GM21515 (cell line): Measurements from ENCODE around the gene KIF2A.
"Not testable (repeated sequence)": the region's sequence is repeated elsewhere in the genome, so short reads cannot be mapped to it uniquely, and the experiment has no call there.

Experiments
- ATAC-seq: cut with Tn5 transposase; IDR thresholded peaks from one replicate; pipeline ENCODE4 v1.9.1; 2021; ENCODE audit not compliant: unreplicated experiment

Gene KIF2A

DNA sequence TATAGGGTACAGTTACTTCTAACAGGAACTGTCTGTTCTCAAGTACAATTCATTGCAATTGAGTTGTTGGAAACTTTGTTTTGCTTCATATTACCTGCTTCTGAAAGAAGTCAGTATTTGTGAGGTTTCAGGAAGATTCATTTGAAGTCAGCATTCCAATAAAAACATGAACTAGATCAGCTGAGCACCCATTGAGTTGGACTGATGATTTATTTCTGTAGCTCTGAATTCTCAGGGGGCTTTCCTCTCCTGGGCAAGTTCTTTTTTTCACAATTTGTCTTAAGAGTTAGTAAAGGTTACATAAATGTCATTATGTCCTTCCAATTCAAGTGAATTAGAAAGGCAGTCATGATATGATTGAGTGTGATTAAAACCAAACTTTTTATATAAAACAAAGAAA, 16.2 kb upstream of the KIF2A start:
- no peak for ATAC-seq

- not testable (repeated sequence) for ATAC-seq
These were observed 14.2 kb upstream of the KIF2A start for GRCh38 chr5:62291829-62292228.

DNA sequence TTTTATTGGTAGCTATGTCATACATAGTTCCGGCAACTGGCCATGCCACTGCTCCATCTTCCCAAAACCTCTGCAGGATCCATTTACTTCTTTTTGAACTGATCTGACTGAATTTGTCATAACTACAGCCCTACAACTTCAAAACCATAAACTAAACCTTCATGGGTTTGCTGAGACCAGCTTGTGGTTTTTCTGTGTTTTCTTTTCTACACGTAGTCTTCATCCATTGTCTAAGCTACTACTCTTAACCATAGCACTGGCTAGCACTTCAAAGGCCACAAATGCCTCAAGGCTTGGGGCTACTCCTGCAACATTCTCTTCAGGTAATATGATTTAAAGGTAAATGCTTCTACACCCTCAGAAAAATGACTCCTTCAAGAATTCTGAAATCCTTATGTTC, 9.0 kb upstream of the KIF2A start:
- ATAC-seq: no peak

DNA sequence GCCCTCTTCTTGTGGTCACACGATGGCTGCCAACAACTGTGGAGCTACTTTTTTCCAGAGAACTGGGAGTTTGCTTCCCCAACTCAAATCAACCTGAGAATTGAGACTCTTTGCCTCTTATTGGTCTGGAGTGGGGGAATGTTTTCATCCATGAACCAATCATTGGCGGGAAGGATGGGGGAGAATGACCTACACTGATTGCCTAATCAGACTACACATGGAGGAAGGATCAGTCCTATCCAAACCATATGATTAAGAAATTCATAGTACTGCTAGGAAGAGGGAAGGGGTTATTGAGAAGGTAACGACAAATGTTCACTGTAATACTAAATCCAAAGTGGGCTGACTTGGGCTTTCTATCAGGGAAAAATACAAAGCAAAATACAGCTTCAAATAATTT, 7.9 kb upstream of the KIF2A start:
- no peak for ATAC-seq

DNA sequence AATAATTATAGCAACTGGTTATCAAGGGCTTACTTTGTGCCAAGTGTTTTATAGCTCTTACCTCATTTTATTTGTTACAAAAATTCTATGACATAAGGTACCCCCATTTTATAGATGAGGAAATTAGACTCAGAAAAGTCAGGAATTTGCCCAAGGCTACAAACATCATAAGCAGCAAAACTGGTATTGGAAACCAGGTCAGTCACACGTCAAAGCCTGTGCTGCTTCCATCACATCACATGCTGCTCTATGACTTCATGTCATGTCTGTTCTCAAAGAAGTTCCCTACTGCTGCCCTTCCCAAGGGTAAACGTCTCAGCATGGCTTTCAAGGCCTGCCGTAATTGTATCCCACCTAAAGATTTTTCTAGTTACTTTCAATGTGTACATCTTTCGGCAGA, 6.9 kb upstream of the KIF2A start:
- no peak for ATAC-seq

DNA sequence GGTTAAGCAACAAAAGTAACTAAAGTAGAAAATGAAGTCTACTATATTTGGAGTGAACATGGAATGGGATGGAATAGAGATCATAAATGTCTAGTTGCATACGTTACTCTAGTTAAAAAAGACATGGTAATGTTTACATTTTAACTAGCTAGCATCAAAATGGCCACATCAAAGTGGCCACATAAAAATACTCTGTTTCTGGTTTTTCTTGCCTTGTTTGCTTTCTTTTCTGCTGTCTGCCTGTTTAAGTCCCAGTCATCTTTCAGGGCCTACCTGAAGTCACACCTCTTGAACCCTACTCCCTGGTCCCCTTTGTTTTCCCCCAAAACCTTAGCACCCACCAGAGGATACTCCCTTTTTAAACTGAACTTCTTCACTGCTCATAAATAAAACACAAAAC, 6.4 kb upstream of the KIF2A start:
- ATAC-seq: no peak

DNA sequence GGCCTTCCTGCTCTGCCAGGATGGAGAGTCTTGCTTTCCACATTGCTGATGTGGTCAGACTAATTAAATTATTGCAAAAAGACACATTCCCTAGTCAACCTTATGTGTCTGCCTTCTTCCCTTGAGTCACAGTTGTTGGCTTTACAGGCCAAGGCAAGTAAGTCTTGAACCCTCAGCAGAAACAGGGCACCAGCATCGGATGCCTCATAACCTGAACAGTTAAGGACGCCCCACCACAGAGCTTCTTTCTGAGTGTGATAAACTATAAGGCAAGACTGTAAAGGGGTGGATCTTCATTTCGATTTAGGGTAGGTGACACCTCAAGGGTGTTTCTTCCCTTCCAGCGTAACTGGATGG, 670 bp upstream of the KIF2A start:
- no peak for ATAC-seq

DNA sequence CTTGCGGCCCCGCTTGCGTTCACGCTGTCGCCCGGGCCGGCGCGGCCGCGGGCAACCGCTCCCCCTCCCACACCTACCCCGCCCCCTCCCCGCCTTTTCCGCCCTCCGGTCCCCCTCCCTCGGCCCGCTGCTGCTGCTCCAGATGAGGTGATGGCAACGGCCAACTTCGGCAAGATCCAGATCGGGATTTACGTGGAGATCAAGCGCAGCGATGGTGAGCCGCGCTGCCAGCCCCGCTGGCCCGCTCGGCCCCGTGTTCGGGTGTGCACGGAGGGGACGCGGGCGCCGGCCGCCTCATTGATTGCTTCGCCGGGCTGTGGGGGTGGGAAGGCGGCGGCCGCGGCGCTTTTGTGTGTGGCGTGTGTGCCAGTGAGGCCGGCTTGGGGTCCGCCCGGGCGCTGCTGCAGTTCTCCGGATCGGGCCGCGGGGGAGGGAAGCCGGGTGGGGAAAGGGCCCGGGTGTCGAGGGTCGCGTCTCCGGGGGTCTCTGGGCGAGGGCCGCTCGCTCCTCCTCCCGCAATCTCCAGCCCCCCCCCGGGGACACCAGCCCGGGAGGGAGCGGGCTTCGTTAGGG, 403 bp downstream of the KIF2A start:
- ATAC-seq: peak; percentile 44

DNA sequence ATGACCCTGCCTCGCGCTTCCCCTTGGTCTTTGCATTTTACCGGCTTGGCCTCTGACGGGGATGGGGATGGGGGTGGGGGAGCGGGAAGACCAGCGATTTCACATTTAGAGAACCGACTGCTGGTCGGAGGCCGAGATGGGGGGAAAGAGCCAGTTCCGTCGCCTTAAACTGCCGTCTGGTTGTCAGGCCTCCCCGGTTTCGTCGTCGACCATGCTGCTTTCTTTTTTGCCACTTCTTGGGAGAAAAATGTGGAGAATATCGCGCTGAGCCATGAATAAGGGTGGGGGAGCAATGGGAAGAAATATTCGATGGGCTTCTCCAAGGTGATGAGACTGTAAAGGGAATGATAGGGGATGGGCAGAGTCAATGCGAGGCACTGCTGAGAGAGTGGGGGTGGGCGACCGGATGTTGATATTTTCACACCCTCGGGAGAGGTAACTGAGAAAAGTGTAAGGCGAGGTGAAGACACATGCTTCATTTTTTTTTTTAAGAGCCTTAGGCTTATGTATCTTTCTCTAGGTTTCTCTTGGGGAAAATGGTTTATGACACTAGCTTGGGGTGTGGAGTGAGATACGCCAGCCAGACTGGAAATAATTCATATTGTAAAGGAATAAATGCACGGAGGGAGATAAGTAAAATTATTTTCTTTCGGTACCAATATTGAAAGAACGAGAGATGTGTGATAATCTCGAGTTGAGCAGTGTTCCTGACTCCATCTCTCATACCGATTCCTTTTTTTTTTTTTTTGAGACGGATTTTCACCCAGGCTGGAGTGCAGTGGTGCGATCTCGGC, 1.1 kb downstream of the KIF2A start:
- peak; percentile 28 for ATAC-seq

GRCh38 chr5:62308439-62308838, 2.4 kb downstream of the KIF2A start:
- no peak for ATAC-seq

GRCh38 chr5:62309107-62309506, 3.1 kb downstream of the KIF2A start:
- no peak for ATAC-seq

- ATAC-seq: no peak
These were observed 4.6 kb downstream of the KIF2A start for GRCh38 chr5:62310426-62311143.

GRCh38 chr5:62312036-62312435, 6.0 kb downstream of the KIF2A start:
- ATAC-seq: no peak

DNA sequence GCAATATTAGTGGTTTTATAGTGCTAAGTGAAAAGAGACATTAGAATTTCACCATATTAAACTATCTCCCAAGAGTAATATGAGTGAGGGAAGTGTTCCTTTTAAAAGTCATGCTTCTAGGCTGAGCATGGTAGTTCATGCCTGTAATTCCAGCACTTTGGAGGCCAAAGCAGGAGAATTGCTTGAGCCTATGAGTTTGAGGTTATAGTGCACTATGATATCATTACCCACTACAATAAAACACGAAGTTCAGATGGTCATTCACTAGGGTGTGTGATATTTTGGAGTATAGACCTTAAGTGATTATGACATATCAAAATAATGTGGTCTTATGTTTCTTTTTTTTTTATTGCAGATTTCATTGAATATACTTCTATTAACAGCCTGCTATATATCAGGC, 6.7 kb downstream of the KIF2A start:
- no peak for ATAC-seq

DNA sequence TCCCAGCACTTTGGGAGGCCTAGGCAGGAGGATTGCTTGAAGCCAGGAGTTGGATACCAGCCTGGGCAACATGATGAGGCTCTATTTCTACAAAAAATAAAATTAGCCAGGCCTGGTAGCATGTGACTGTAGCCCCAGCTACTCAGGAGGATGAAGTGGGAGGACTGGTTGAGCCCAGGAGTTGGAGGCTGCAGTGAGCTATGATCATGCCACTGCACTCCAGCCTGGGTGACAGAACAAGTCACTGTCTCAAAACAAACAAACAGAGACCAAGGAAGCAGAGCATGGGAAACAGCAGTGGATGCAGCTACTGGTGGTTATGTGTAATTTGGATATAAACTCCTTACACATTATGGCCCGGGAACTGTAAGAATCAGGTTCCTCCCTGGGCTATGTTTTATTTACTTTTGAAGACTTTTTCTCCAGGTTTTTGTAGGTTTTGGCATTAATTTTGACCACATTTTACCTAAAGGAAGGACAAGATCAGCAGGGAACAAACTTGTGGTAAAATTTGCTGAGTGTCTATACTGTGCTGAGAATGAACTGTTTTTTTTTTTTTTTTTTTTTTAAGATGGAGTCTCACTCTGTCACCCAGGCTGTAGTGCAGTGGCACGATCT, 8.3 kb downstream of the KIF2A start:
- ATAC-seq: no peak

- ATAC-seq: no peak
These were observed 9.6 kb downstream of the KIF2A start for GRCh38 chr5:62315376-62316175.

GRCh38 chr5:62316176-62316502, 10.1 kb downstream of the KIF2A start:
- ATAC-seq: no peak

DNA sequence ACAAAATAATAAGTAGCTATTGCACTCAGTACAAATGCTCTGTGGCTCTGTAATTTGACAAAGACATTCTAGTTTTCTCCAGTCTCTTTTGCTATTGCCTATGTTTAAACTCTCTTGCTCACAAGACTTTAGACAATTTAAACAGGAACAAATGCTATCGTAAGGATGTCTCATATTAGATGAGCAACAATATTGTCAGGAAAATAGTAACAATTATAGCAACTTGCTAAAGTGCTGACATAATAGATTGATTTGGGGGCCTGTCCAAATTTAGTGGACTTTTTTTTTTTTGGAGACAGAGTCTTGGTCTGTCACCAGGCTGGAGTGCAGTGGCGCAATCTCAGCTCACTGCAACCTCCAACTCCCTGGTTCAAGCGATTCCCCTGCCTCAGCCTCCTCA, 11.8 kb downstream of the KIF2A start:
- no peak for ATAC-seq

DNA sequence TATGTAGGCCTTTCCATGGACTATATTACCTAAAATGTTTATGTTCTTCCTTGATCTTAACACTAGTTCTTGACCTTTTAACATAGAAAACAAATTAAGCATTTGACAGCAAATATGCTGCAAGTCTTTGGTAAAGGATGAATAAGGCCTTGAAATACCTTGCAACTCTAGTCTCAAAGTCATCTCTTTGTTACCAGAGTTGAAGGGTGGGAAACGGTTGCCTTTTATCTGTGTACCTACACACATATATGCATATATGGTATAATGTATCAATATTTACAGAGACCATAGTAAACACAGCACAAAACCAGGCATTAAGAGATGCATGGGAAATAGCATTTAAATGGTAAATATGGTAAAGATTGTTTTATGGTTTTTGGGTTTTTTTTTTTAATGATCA, 16.5 kb downstream of the KIF2A start:
- ATAC-seq: no peak

DNA sequence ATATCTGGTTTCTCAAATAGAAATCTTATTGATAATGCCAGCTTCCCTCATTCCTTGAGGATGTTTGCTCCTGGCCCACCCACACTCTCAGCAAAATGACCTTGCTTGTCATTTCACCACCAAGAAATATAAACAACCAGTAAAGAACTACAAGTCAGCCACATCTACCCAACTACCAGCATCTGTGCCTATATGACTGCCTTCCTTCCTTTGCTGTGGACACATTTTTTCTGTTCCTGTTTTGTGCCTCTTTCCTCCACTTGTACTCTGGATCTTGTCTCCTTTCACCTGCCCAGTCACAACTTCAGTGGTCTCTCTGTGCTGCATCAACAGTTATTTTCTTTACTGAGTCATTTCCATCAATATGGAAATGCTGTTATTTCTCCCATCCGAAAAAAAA, 20.3 kb downstream of the KIF2A start:
- ATAC-seq: no peak

DNA sequence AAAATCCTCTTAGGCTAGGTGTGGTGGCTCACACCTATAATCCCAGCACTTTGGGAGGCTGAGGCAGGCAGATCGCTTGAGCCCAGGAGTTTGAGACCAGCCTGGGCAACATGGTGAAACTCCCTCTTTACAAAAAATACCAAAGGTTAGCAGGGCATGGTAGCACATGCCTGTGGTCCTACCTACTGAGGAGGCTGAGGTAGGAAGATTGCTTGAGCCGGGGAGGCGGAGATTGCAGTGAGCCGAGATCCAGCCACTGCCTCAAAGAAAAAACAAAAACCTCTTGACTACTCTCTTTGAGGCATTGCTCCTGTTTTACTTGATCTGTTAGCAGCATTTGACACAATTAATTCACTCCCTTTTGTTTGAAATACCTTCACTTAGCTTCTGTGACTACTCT, 20.7 kb downstream of the KIF2A start:
- ATAC-seq: no peak
